Ishikawa (cell line): Measurements from ENCODE around the gene EFNA2.

Experiments
- CEBPB ChIP-seq: IDR thresholded peaks from 2 replicates; pipeline ENCODE4 v1.6.1; 2012
- CREB1 ChIP-seq: IDR thresholded peaks from 2 replicates; pipeline ENCODE4 v1.6.1; 2012; ENCODE audit warnings: low read depth
- EGR1 ChIP-seq: IDR thresholded peaks from 2 replicates; pipeline ENCODE4 v1.6.1; 2012
- EP300 ChIP-seq: IDR thresholded peaks from 2 replicates; pipeline ENCODE4 v1.6.1; 2012; ENCODE audit warnings: borderline replicate concordance
- FOXM1 ChIP-seq: IDR thresholded peaks from 2 replicates; pipeline ENCODE4 v1.6.1; 2012; ENCODE audit warnings: low read depth, borderline replicate concordance
- NFIC ChIP-seq: IDR thresholded peaks from 2 replicates; pipeline ENCODE4 v1.6.1; 2012
- RAD21 ChIP-seq: IDR thresholded peaks from 2 replicates; pipeline ENCODE4 v1.6.1; 2012; ENCODE audit warnings: low read depth
- TAF1 ChIP-seq: IDR thresholded peaks from 2 replicates; pipeline ENCODE4 v1.6.1; 2012; ENCODE audit warnings: low read depth, mild to moderate bottlenecking
- TCF12 ChIP-seq: IDR thresholded peaks from 2 replicates; pipeline ENCODE4 v1.6.1; 2012; ENCODE audit warnings: low read depth
- TEAD4 ChIP-seq: IDR thresholded peaks from 2 replicates; pipeline ENCODE4 v1.6.1; 2012
- YY1 ChIP-seq: IDR thresholded peaks from 2 replicates; pipeline ENCODE4 v1.6.1; 2012; ENCODE audit warnings: low read depth
- ZBTB7A ChIP-seq: IDR thresholded peaks from 2 replicates; pipeline ENCODE4 v1.6.1; 2012; ENCODE audit warnings: low read depth
- TF ChIP-seq, protein P1 (sequence below): IDR thresholded peaks from 2 replicates; pipeline ENCODE4 v1.6.1; 2012; ENCODE audit warnings: low read depth, mild to moderate bottlenecking
- TF ChIP-seq, protein P2 (sequence below): IDR thresholded peaks from 2 replicates; pipeline ENCODE4 v1.6.1; 2012
- TF ChIP-seq, protein P3 (sequence below): IDR thresholded peaks from 2 replicates; pipeline ENCODE4 v1.6.1; 2012

The EFNA2 gene

DNA sequence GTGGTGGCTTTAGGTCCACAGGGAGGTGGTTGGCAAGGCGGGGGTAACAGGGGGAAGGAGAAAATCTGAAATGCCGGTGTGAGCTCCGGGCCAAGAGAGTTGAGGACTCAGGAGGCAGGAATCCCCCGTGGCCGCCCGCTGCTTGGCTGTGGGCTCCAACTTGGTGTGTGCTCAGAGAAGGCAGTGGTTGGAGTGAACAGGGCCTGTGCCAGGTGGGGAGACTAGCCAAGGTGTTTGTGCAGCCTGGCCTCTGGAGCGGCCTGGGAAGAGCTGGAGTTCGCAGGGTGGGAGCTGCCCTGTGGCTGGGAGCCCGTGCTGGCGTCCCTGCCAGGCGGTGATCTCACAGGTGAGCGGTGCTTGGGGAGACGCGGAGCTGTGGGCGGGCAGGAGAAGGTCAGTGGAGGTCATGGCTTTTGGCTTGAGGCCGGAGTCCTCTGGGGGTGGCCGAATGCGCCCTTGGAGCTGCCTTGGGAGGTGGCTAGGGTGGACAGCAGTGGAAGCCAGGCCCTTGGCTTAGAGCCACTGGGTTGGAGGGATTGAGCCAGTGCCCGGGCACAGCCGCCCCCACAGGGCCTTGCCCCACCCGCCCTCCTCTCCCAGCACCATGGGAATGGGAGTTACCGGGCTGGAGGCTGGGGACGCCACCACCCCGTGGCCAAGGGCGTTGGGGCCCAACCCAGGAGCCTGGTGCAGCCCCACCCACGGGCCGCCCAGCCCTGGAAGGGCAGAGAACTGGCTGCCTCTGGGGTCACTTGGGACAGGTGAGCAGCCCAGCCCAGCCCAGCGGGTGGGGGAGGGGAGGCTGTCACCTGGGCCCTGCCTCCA, 23.7 kb upstream of the EFNA2 start:
- TF ChIP-seq CREB1 (0 out of 2 replicates have a peak, but pooled peaks have one; percentile 24), TEAD4 (peak; percentile 35), EGR1 (peak; percentile 80), FOXM1 (0 out of 2 replicates have a peak, but pooled peaks have one; percentile 44), YY1 (peak; percentile 14; the same call in 1 of the 2 replicates), EP300 (peak; percentile 49; the same call in 1 of the 2 replicates), CEBPB (no peak), ZBTB7A (no peak), TAF1 (peak; percentile 59), RAD21 (no peak; the same call in 1 of the 2 replicates), NFIC (peak; percentile 93), TCF12 (peak; percentile 79)
- TF ChIP-seq, protein P1, sequence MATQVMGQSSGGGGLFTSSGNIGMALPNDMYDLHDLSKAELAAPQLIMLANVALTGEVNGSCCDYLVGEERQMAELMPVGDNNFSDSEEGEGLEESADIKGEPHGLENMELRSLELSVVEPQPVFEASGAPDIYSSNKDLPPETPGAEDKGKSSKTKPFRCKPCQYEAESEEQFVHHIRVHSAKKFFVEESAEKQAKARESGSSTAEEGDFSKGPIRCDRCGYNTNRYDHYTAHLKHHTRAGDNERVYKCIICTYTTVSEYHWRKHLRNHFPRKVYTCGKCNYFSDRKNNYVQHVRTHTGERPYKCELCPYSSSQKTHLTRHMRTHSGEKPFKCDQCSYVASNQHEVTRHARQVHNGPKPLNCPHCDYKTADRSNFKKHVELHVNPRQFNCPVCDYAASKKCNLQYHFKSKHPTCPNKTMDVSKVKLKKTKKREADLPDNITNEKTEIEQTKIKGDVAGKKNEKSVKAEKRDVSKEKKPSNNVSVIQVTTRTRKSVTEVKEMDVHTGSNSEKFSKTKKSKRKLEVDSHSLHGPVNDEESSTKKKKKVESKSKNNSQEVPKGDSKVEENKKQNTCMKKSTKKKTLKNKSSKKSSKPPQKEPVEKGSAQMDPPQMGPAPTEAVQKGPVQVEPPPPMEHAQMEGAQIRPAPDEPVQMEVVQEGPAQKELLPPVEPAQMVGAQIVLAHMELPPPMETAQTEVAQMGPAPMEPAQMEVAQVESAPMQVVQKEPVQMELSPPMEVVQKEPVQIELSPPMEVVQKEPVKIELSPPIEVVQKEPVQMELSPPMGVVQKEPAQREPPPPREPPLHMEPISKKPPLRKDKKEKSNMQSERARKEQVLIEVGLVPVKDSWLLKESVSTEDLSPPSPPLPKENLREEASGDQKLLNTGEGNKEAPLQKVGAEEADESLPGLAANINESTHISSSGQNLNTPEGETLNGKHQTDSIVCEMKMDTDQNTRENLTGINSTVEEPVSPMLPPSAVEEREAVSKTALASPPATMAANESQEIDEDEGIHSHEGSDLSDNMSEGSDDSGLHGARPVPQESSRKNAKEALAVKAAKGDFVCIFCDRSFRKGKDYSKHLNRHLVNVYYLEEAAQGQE, result no peak
- TF ChIP-seq, protein P2, sequence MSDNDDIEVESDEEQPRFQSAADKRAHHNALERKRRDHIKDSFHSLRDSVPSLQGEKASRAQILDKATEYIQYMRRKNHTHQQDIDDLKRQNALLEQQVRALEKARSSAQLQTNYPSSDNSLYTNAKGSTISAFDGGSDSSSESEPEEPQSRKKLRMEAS, result peak; percentile 38; the same call in 1 of the 2 replicates
- TF ChIP-seq, protein P3, sequence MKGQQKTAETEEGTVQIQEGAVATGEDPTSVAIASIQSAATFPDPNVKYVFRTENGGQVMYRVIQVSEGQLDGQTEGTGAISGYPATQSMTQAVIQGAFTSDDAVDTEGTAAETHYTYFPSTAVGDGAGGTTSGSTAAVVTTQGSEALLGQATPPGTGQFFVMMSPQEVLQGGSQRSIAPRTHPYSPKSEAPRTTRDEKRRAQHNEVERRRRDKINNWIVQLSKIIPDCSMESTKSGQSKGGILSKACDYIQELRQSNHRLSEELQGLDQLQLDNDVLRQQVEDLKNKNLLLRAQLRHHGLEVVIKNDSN, result peak; percentile 50

DNA sequence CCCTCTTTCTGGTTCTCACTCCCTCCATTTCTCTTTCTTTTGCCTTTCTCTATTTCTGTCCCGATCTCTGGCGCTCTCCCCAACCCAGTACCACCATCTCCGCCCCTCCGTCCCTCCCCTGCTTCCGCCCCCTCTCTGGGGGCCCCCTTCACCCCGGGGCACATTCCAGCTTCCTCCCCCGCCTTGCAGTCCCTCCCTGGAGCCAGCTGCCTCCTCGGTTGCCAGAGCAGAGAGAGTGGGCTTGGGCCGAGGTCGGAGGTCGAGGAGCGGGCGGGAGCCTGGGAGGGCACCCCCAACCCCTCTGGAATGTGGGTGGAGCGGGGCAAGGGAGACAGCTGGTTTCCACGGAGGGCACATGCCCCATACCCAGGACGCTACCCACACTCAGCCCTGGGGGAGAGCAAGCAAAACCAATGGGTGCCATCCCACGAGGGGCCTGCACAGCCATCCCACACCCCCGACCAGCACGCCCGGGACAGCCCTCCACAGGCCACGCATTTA, 23.0 kb upstream of the EFNA2 start:
- no peak for TF ChIP-seq NFIC
- no peak for TF ChIP-seq TAF1
- TF ChIP-seq, protein P3, result no peak
- TF ChIP-seq EP300, result peak; percentile 69
- TF ChIP-seq, protein P1, result no peak
- no peak for TF ChIP-seq YY1
- TF ChIP-seq TEAD4, result peak; percentile 82
- no peak for TF ChIP-seq CEBPB
- TF ChIP-seq EGR1, result peak; percentile 95
- no peak for TF ChIP-seq RAD21
- TF ChIP-seq, protein P2, result peak; percentile 1; the same call in 1 of the 2 replicates
- no peak for TF ChIP-seq FOXM1
- peak; percentile 63; the same call in 1 of the 2 replicates for TF ChIP-seq TCF12
- TF ChIP-seq CREB1, result no peak
- peak; percentile 94 for TF ChIP-seq ZBTB7A

DNA sequence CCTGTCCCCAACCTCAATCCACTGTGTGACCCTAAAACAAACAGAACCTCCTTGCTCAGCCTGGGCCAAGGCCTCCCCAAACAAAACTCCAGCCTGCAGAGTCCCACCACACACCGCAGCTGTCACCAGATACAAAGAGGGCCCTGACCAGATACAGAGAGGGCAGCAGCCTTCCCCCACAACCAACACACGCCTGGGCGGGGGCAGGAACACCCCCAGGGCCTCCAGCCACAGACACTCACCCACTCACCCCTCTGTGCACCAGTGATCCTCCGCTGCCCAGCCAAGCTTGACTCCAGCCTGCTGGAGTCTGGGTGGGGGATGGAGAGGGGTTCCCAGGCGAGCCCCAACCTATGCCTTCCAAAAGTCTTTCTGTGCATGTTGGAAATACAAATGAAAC, 22.5 kb upstream of the EFNA2 start:
- TF ChIP-seq CREB1 (no peak), TAF1 (no peak), EGR1 (peak; percentile 50; the same call in 1 of the 2 replicates), NFIC (no peak), FOXM1 (no peak)
- TF ChIP-seq, protein P1, result no peak
- TF ChIP-seq, protein P3, result no peak
